Thyroid gland (tissue), 4 donors: ENCODE results near the gene HSPE1. TPM values are rescaled to one million over a fixed set of nuclear protein-coding genes. Genes with fewer than 3 reads are reported as not detected.

Source experiments
- DNase-seq, 2 donors: peaks; one replicate each; pipeline ENCODE4 v3.0.0-alpha.2; 2019
- H3K27ac ChIP-seq, 3 donors: fragments of 200-600 bp; sonication (generic); 1 replicate in 2 of 3; 2 replicates in 1 of 3; pipeline ENCODE4 v1.5.1; 2016 to 2019; ENCODE audit warnings: mild to moderate bottlenecking in 1 of 3, moderate library complexity in 1 of 3
- H3K27me3 ChIP-seq: fragments of 200-600 bp; sonication (generic); one replicate; pipeline ENCODE4 v1.5.1; 2019
- H3K36me3 ChIP-seq, 2 donors: fragments of 200-600 bp; sonication (generic); one replicate each; pipeline ENCODE4 v1.5.1; 2016 to 2019
- H3K4me1 ChIP-seq, 2 donors: fragments of 200-600 bp; sonication (generic); one replicate each; pipeline ENCODE4 v1.5.1; 2017 to 2019
- H3K4me3 ChIP-seq, 3 donors: fragments of 200-600 bp; sonication (generic); replicated peaks in 1 of 3; 1 replicate in 2 of 3; 2 replicates in 1 of 3; pipeline ENCODE4 v1.5.1; 2016; ENCODE audit warnings: mild to moderate bottlenecking in 1 of 3
- H3K9me3 ChIP-seq: fragments of 200-600 bp; sonication (generic); one replicate; pipeline ENCODE4 v1.5.1; 2017
- POLR2A ChIP-seq, 2 donors: fragments of 450-650 bp; IDR thresholded peaks; one replicate each; pipeline ENCODE4 v1.6.1; 2017; ENCODE audit warnings: antibody characterized with exemption in 2 of 2, mild to moderate bottlenecking in 2 of 2, moderate library complexity in 1 of 2
- WGBS, 2 donors: methylation state at CpG; one replicate each; pipeline ENCODE4 v1.1.5; 2017; 5-methylcytosine and 5-hydroxymethylcytosine counted together
- intact Hi-C: fragments of 100-400 bp; cut with DNase I; formaldehyde crosslinking; loops from one replicate; pipeline ENCODE4 v1.15.1; 2023
- total RNA-seq, 4 donors: library from RNA; depleted of rRNA; stranded (reverse); fragments of >200 nt; gene quantifications; one replicate each; pipeline ENCODE4 v1.2.3, GENCODE V29; 2016
- TF ChIP-seq, protein P1 (sequence below), 6 experiments: fragments of 200-600 bp in 3 of 6; fragments of 450-650 bp in 3 of 6; sonication (generic) in 3 of 6; IDR thresholded peaks; one replicate each; pipeline ENCODE4 v1.5.1; 2016 to 2019; ENCODE audit warnings: antibody characterized with exemption in 6 of 6, mild to moderate bottlenecking in 2 of 6, inconsistent platforms in 1 of 6, moderate library complexity in 1 of 6

Gene HSPE1
- total RNA-seq, 4 donors from 2014 or later = 32.8 to 136 (median 79.8) TPM

DNA sequence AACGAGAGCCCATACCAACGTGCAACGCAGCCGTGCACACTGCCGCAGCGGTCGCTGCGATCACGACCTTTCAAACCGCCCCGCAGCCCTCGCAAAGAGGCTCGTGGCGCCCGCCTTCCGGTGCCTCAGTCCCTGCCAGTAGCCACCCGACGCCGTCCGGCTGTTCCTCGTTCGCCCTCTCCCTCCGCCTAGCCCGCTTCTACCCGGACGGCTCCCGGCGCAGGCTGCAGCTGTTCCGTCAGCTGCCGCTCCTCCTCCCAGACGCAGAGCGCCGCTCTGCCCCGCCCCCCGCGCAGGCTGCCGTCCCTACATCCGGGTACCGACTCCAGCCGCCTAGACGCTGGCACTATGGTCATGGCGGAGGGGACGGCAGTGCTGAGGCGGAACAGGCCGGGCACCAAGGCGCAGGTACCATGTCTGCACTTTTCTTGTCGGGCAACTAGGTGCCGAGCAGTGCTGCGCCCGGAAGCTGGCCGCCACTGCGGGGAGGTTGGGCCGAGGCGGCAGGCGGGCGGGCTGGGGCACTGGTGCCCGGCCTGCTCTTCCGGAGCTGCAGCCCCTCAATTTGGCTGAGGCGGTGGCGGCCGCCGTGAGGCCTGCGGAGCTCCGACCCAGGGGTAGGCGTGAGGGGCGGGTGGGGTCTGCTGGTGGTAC lies 15.7 kb downstream of the HSPE1 start, which contains the start of gene MOB4:
Gene MOB4, plus strand, starts transcription at position 328 of the 654 bp plus-strand sequence. Its CDS starts 21 bp downstream, at position 349.
- H3K27ac ChIP-seq = peak within 1 kb of the TSS; percentile 91 to 98 (median 97)
- WGBS, 2 donors = 0 to 2% methylated on average over 5 to 11 of the region's 66 CpGs
- TF ChIP-seq, protein P1, sequence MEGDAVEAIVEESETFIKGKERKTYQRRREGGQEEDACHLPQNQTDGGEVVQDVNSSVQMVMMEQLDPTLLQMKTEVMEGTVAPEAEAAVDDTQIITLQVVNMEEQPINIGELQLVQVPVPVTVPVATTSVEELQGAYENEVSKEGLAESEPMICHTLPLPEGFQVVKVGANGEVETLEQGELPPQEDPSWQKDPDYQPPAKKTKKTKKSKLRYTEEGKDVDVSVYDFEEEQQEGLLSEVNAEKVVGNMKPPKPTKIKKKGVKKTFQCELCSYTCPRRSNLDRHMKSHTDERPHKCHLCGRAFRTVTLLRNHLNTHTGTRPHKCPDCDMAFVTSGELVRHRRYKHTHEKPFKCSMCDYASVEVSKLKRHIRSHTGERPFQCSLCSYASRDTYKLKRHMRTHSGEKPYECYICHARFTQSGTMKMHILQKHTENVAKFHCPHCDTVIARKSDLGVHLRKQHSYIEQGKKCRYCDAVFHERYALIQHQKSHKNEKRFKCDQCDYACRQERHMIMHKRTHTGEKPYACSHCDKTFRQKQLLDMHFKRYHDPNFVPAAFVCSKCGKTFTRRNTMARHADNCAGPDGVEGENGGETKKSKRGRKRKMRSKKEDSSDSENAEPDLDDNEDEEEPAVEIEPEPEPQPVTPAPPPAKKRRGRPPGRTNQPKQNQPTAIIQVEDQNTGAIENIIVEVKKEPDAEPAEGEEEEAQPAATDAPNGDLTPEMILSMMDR (IDR thresholded peaks at IDR 0.05) = peak in 1 of 6 experiments; percentile 29
- TF ChIP-seq POLR2A (IDR thresholded peaks at IDR 0.05) = peak; percentile 33 to 99
- no peaks in the 10 kb centered on the region for H3K36me3 ChIP-seq
- intact Hi-C loops = loop anchor here (10.0 kb wide), 1 partner anchor 81 kb away; the partner anchor contains the start of gene SF3B1
- no peaks in the 10 kb centered on the region for H3K9me3 ChIP-seq
- peak; percentile 95 for DNase-seq
- peaks cover 0 to 7% of the 10 kb centered on the region in 2 donors for H3K4me1 ChIP-seq
- peak within 1 kb of the TSS; percentile 59 to 95 (median 84) for H3K4me3 ChIP-seq
- H3K27me3 ChIP-seq = no peaks in the 10 kb centered on the region

DNA sequence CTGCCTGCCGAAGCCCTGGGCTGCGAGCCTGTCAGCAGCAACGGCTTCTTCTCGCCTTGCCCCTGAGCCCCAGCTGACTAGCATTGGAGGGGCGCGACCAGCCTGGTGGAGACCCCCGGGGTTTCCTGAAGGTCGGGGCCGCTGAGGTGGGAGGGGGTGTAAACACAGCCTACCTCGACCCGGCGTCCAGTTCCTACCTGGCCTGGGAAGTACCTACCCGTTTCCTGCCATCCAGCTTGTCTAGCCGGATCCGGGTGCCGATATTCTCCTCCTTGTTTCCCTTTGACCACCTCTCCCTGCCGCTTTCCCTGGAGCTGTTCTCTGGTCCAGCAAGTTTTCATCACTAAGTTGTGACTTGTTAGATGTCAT lies 16.2 kb downstream of the HSPE1 start:
- TF ChIP-seq, protein P1 (IDR thresholded peaks at IDR 0.05) = no peak
- TF ChIP-seq POLR2A (IDR thresholded peaks at IDR 0.05) = no peak
- Histone ChIP-seq H3K4me1 (peaks cover 0 to 7% of the 10 kb centered on the region in 2 donors), H3K9me3 (no peaks in the 10 kb centered on the region), H3K27me3 (no peaks in the 10 kb centered on the region), H3K27ac (peak overlapping the region; percentile 91 to 98 (median 97)), H3K4me3 (peak overlapping the region; percentile 59 to 95 (median 84)), H3K36me3 (no peaks in the 10 kb centered on the region)
- DNase-seq = peak in 1 of 2 donors; percentile 40
- intact Hi-C loops = loop anchor here (10.0 kb wide), 1 partner anchor 82 kb away; the partner anchor contains the start of gene SF3B1
- WGBS, 2 donors = 0 to 3% methylated on average over 7 to 16 of the region's 17 CpGs

DNA sequence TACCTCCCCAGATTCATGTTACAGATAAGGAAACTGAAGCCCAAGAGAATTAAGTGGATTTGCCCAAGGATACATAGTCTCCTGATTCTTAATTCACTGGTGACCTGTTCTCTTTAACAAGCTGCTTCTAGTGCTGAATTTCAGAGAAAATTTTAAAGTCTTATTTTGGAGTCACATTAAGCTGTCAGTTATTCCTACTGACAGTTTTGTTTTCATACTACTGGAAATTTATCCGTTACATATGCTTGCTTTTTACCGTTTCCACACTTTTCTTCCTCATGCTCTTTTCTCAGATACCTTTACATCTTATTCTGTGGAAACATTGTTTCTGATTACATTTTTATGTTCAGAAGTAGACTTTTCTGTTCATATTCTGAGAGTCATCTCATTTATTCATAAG lies 17.0 kb downstream of the HSPE1 start:
- Histone ChIP-seq H3K36me3 (no peaks in the 10 kb centered on the region), H3K27me3 (no peaks in the 10 kb centered on the region), H3K9me3 (no peaks in the 10 kb centered on the region), H3K4me3 (peak overlapping the region in 1 of 3 donors; percentile 59), H3K4me1 (peaks cover 0 to 7% of the 10 kb centered on the region in 2 donors), H3K27ac (peak overlapping the region in 1 of 3 donors; percentile 97)
- no peak for DNase-seq
- TF ChIP-seq, protein P1 (IDR thresholded peaks at IDR 0.05) = no peak
- TF ChIP-seq POLR2A (IDR thresholded peaks at IDR 0.05) = no peak
- 49 to 53% methylated on average over 2 of the region's 2 CpGs for WGBS, 2 donors
- intact Hi-C loops = loop anchor here (10.0 kb wide), 1 partner anchor 82 kb away; the partner anchor contains the start of gene SF3B1

DNA sequence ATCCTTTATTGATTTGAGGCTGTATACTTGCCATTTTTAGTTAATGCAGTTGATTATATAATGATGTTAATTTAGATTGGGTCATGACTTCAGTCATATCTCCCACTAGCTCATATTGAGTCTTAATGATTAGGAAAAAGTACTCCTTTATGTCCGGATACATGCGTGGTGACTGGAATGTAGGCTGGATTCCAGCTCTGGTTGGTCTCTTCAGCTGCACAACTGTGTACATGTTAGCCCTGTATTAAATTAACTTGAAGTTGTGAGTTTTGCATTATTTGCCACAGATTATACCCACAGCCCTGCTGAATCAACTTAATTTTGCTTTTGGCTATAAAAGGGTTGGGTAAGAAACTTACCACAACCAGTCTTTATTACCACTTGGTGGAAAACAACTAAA lies 38.2 kb downstream of the HSPE1 start:
- 64 to 74% methylated on average over 2 of the region's 2 CpGs for WGBS, 2 donors
- TF ChIP-seq, protein P1 (IDR thresholded peaks at IDR 0.05) = no peak
- TF ChIP-seq POLR2A (IDR thresholded peaks at IDR 0.05) = no peak
- peaks cover 9% of the 10 kb centered on the region in 2 donors for H3K36me3 ChIP-seq
- H3K4me3 ChIP-seq = no peak overlapping the region
- no peaks in the 10 kb centered on the region for H3K27me3 ChIP-seq
- intact Hi-C loops = no loop called here
- DNase-seq = no peak
- H3K27ac ChIP-seq = no peak overlapping the region
- H3K4me1 ChIP-seq = peaks cover 0 to 3% of the 10 kb centered on the region in 2 donors
- H3K9me3 ChIP-seq = no peaks in the 10 kb centered on the region

DNA sequence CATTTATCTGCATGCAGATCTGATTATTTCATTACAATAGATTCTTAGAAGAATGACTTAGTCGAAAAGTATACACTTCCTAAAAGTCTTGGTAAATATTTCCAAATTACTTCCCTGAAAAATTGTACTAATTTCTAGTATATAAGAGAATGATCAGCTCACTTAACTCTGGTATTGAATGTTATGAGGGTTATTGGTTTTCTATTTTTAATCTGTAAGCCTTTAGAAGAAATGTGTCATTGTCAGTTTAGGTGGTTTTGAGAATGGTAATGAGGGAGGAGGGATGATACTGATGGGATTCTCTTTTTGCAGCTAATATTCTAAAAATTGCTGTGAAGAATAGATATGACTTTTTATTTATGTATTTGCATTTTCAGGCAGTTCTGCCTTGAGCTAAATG lies 39.6 kb downstream of the HSPE1 start:
- TF ChIP-seq, protein P1 (IDR thresholded peaks at IDR 0.05) = no peak
- no peak for TF ChIP-seq POLR2A (IDR thresholded peaks at IDR 0.05)
- DNase-seq = no peak
- H3K36me3 ChIP-seq = peaks cover 11 to 16% of the 10 kb centered on the region in 2 donors
- no peaks in the 10 kb centered on the region for H3K4me1 ChIP-seq
- H3K27me3 ChIP-seq = no peaks in the 10 kb centered on the region
- intact Hi-C loops = no loop called here
- no peak overlapping the region for H3K27ac ChIP-seq
- no peaks in the 10 kb centered on the region for H3K9me3 ChIP-seq
- no peak overlapping the region for H3K4me3 ChIP-seq
- WGBS, 2 donors = 87 to 98% methylated on average over 1 of the region's 1 CpG
